ENCODE results near the gene MLXIP. TPM values are rescaled to one million over a fixed set of nuclear protein-coding genes. Genes with fewer than 3 reads are reported as not detected.

Gene MLXIP
- total and polyA plus RNA-seq, 3 experiments from 2014 or later, result 18.3 to 33.9 (median 32.1) TPM

DNA sequence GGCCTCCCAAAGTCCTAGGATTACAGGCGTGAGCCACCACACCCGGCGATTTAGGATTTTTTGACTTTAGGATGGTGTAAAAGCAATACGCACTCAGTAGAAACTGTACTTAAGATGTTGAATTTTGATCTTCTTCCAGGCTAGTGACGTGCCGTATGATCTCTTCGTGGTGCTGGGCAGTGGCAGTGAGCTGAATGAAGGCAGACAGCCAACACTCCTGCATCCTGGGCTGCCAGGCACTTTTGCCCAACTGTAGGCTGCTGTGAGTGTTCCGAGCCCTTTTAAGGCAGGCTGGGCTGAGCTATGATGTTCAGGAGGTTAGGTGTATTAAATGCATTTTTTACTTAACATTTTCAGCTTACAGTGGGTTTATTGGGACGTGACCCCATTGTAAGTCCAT is 74.2 kb downstream of the MLXIP start:
- no peak for DNase-seq
- no peak overlapping the region for H3K27ac ChIP-seq (ENCODE audit: low read depth, low read length)
- H3K27me3 ChIP-seq (ENCODE audit: insufficient read depth, low read length, poor library complexity, severe bottlenecking), result no peaks in the 10 kb centered on the region
- H3K27me3 Mint-ChIP-seq, result peaks cover 1 to 3% of the 10 kb centered on the region in 2 donors
- no peaks in the 10 kb centered on the region for H3K4me1 ChIP-seq (ENCODE audit: insufficient read depth, low read length)
- H3K36me3 Mint-ChIP-seq, result no peaks in the 10 kb centered on the region
- no peaks in the 10 kb centered on the region for H3K4me1 Mint-ChIP-seq
- H3K9me3 Mint-ChIP-seq, result no peaks in the 10 kb centered on the region
- no peak overlapping the region for H3K4me3 ChIP-seq (ENCODE audit: low read length)
- POLR2A ChIA-PET, result interaction anchor here (0.6 kb wide), 1 partner anchor 74 kb away, joined by 3 read pairs; the partner anchor contains the start of gene MLXIP
- no peak overlapping the region for H3K27ac Mint-ChIP-seq
- no peaks in the 10 kb centered on the region for H3K9me3 ChIP-seq (ENCODE audit: low read length)
- CTCF ChIA-PET, result no interaction called here
- H3K36me3 ChIP-seq (ENCODE audit: insufficient read depth, low read length), result no peaks in the 10 kb centered on the region
- H3K4me3 Mint-ChIP-seq, result no peak overlapping the region

- no peaks in the 10 kb centered on the region for H3K36me3 ChIP-seq (ENCODE audit: insufficient read depth, low read length)
- DNase-seq, result no peak
- H3K4me3 Mint-ChIP-seq, result no peak overlapping the region
- peak overlapping the region in 1 of 8 donors; percentile 83 for H3K27ac Mint-ChIP-seq
- no peaks in the 10 kb centered on the region for H3K27me3 ChIP-seq (ENCODE audit: insufficient read depth, low read length, poor library complexity, severe bottlenecking)
- H3K9me3 Mint-ChIP-seq, result no peaks in the 10 kb centered on the region
- no peaks in the 10 kb centered on the region for H3K36me3 Mint-ChIP-seq
- no peaks in the 10 kb centered on the region for H3K9me3 ChIP-seq (ENCODE audit: low read length)
- ChIA-PET POLR2A (no interaction called here), CTCF (no interaction called here)
- H3K4me3 ChIP-seq (ENCODE audit: low read length), result no peak overlapping the region
- H3K4me1 ChIP-seq (ENCODE audit: insufficient read depth, low read length), result no peaks in the 10 kb centered on the region
- no peak overlapping the region for H3K27ac ChIP-seq (ENCODE audit: low read depth, low read length)
- peaks cover 0 to 1% of the 10 kb centered on the region in 2 donors for H3K27me3 Mint-ChIP-seq
- peaks cover 0 to 1% (median 0%) of the 10 kb centered on the region in 3 donors for H3K4me1 Mint-ChIP-seq
Observed at GRCh38 chr12:122155705-122156104, 77.1 kb downstream of the MLXIP start.

- Histone ChIP-seq H3K36me3 (ENCODE audit: insufficient read depth, low read length) (no peaks in the 10 kb centered on the region), H3K27me3 (ENCODE audit: insufficient read depth, low read length, poor library complexity, severe bottlenecking) (no peaks in the 10 kb centered on the region), H3K9me3 (ENCODE audit: low read length) (no peaks in the 10 kb centered on the region), H3K4me1 (ENCODE audit: insufficient read depth, low read length) (peaks cover 5% of the 10 kb centered on the region), H3K27ac (ENCODE audit: low read depth, low read length) (no peak overlapping the region), H3K4me3 (ENCODE audit: low read length) (no peak overlapping the region)
- H3K4me1 Mint-ChIP-seq, result peaks cover 14 to 22% (median 21%) of the 10 kb centered on the region in 3 donors
- POLR2A ChIA-PET, result interaction anchor here (0.5 kb wide), 1 partner anchor 9 kb away, joined by 3 read pairs; no protein-coding TSS in a partner anchor
- H3K27ac Mint-ChIP-seq, result no peak overlapping the region
- no peaks in the 10 kb centered on the region for H3K9me3 Mint-ChIP-seq
- H3K27me3 Mint-ChIP-seq, result peaks cover 0 to 1% of the 10 kb centered on the region in 2 donors
- CTCF ChIA-PET, result interaction anchor here (0.7 kb wide), 1 partner anchor 20 kb away, joined by 3 read pairs; no protein-coding TSS in a partner anchor
- no peak overlapping the region for H3K4me3 Mint-ChIP-seq
- DNase-seq, result no peak
- no peaks in the 10 kb centered on the region for H3K36me3 Mint-ChIP-seq
Observed at GRCh38 chr12:122158700-122159285, 80.2 kb downstream of the MLXIP start.

DNA sequence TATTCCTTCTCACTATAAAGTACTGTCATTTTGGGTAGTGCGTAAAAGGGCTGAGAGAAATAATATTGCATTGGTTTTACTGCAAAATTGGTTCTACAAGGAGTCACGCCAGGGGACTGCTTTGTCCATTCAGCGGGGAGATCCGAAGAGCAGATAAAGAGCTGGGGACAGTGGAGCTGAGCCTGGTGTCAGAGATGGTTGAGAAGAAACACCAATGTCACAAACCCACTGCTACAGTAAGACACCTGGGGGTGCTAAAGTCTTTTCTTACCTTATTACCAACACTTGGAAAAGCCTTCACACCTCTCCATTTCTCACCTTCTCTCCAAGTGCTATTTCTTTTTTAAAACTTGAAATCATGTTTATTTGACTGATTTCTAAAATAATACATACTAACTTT is 81.3 kb downstream of the MLXIP start:
- H3K4me3 Mint-ChIP-seq, result peak overlapping the region in 1 of 7 donors; percentile 42
- Histone ChIP-seq H3K4me1 (ENCODE audit: insufficient read depth, low read length) (peaks cover 5% of the 10 kb centered on the region), H3K4me3 (ENCODE audit: low read length) (no peak overlapping the region), H3K9me3 (ENCODE audit: low read length) (no peaks in the 10 kb centered on the region), H3K27ac (ENCODE audit: low read depth, low read length) (no peak overlapping the region), H3K36me3 (ENCODE audit: insufficient read depth, low read length) (no peaks in the 10 kb centered on the region), H3K27me3 (ENCODE audit: insufficient read depth, low read length, poor library complexity, severe bottlenecking) (no peaks in the 10 kb centered on the region)
- peaks cover 0 to under 1% of the 10 kb centered on the region in 2 donors for H3K27me3 Mint-ChIP-seq
- peaks cover 16 to 22% (median 21%) of the 10 kb centered on the region in 3 donors for H3K4me1 Mint-ChIP-seq
- POLR2A ChIA-PET, result interaction anchor here (0.7 kb wide), 1 partner anchor 142 kb away, joined by 3 read pairs; no protein-coding TSS in a partner anchor
- no peak for DNase-seq
- no peaks in the 10 kb centered on the region for H3K36me3 Mint-ChIP-seq
- no peak overlapping the region for H3K27ac Mint-ChIP-seq
- H3K9me3 Mint-ChIP-seq, result no peaks in the 10 kb centered on the region
- CTCF ChIA-PET, result no interaction called here

- no peaks in the 10 kb centered on the region for H3K36me3 ChIP-seq (ENCODE audit: insufficient read depth, low read length)
- H3K4me1 ChIP-seq (ENCODE audit: insufficient read depth, low read length), result peaks cover 5% of the 10 kb centered on the region
- H3K4me3 ChIP-seq (ENCODE audit: low read length), result no peak overlapping the region
- no peaks in the 10 kb centered on the region for H3K9me3 ChIP-seq (ENCODE audit: low read length)
- ChIA-PET POLR2A (no interaction called here), CTCF (no interaction called here)
- no peaks in the 10 kb centered on the region for H3K9me3 Mint-ChIP-seq
- peak overlapping the region in 1 of 7 donors; percentile 37 for H3K4me3 Mint-ChIP-seq
- H3K36me3 Mint-ChIP-seq, result no peaks in the 10 kb centered on the region
- H3K4me1 Mint-ChIP-seq, result peaks cover 16 to 22% (median 21%) of the 10 kb centered on the region in 3 donors
- no peak for DNase-seq
- peak overlapping the region in 1 of 8 donors; percentile 38 for H3K27ac Mint-ChIP-seq
- H3K27ac ChIP-seq (ENCODE audit: low read depth, low read length), result no peak overlapping the region
- H3K27me3 ChIP-seq (ENCODE audit: insufficient read depth, low read length, poor library complexity, severe bottlenecking), result no peaks in the 10 kb centered on the region
- peaks cover 0 to 1% of the 10 kb centered on the region in 2 donors for H3K27me3 Mint-ChIP-seq
Observed at GRCh38 chr12:122160761-122161160, 82.2 kb downstream of the MLXIP start.

GRCh38 chr12:122161682-122162081 is 83.1 kb downstream of the MLXIP start:
- peak overlapping the region; percentile 12 to 95 (median 84) for H3K27ac Mint-ChIP-seq
- DNase-seq, result peak in 1 of 5 donors; percentile 51
- no peaks in the 10 kb centered on the region for H3K36me3 ChIP-seq (ENCODE audit: insufficient read depth, low read length)
- H3K9me3 ChIP-seq (ENCODE audit: low read length), result no peaks in the 10 kb centered on the region
- no peaks in the 10 kb centered on the region for H3K9me3 Mint-ChIP-seq
- peaks cover 9% of the 10 kb centered on the region for H3K4me1 ChIP-seq (ENCODE audit: insufficient read depth, low read length)
- no peak overlapping the region for H3K4me3 ChIP-seq (ENCODE audit: low read length)
- ChIA-PET POLR2A (interaction anchor here (0.6 kb wide), 1 partner anchor 611 kb away, joined by 4 read pairs; no protein-coding TSS in a partner anchor), CTCF (interaction anchor here (0.6 kb wide), 1 partner anchor 10 kb away, joined by 3 read pairs; no protein-coding TSS in a partner anchor)
- peaks cover 0 to 1% of the 10 kb centered on the region in 2 donors for H3K27me3 Mint-ChIP-seq
- H3K4me1 Mint-ChIP-seq, result peaks cover 17 to 27% (median 25%) of the 10 kb centered on the region in 3 donors
- H3K27ac ChIP-seq (ENCODE audit: low read depth, low read length), result no peak overlapping the region
- H3K4me3 Mint-ChIP-seq, result peak overlapping the region in 6 of 7 donors; percentile 49 to 77 (median 67)
- H3K36me3 Mint-ChIP-seq, result no peaks in the 10 kb centered on the region
- H3K27me3 ChIP-seq (ENCODE audit: insufficient read depth, low read length, poor library complexity, severe bottlenecking), result no peaks in the 10 kb centered on the region

DNA sequence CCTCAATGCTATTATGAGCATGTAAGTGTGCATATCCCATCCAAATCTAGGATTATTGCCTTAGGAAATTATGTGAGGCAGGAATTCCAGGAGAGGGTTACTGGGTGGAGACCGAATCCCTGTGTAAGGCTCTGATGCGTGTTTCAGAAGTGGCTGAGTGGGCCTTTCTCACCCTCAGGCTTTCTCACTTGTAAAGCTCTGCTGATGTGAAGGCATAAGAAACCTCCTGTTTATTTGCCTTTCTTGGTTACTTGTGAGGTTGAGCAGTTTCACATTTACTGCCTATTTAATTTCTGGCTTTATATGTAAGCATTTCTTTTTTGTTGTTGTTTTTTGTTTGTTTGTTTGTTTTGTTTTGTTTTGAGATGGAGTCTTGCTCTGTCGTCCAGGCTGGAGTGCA is 84.4 kb downstream of the MLXIP start:
- no peaks in the 10 kb centered on the region for H3K36me3 ChIP-seq (ENCODE audit: insufficient read depth, low read length)
- H3K4me3 ChIP-seq (ENCODE audit: low read length), result no peak overlapping the region
- POLR2A ChIA-PET, result no interaction called here
- no peaks in the 10 kb centered on the region for H3K27me3 ChIP-seq (ENCODE audit: insufficient read depth, low read length, poor library complexity, severe bottlenecking)
- peak overlapping the region in 7 of 8 donors; percentile 3 to 87 (median 59) for H3K27ac Mint-ChIP-seq
- no peak for DNase-seq
- CTCF ChIA-PET, result interaction anchor here (1.0 kb wide), 1 partner anchor 108 kb away, joined by 3 read pairs; no protein-coding TSS in a partner anchor
- H3K4me1 Mint-ChIP-seq, result peaks cover 25 to 35% (median 34%) of the 10 kb centered on the region in 3 donors
- peak overlapping the region in 1 of 7 donors; percentile 8 for H3K4me3 Mint-ChIP-seq
- peaks cover 12% of the 10 kb centered on the region for H3K4me1 ChIP-seq (ENCODE audit: insufficient read depth, low read length)
- H3K27ac ChIP-seq (ENCODE audit: low read depth, low read length), result no peak overlapping the region
- no peaks in the 10 kb centered on the region for H3K9me3 Mint-ChIP-seq
- peaks cover 0 to 1% of the 10 kb centered on the region in 2 donors for H3K27me3 Mint-ChIP-seq
- H3K9me3 ChIP-seq (ENCODE audit: low read length), result no peaks in the 10 kb centered on the region
- no peaks in the 10 kb centered on the region for H3K36me3 Mint-ChIP-seq
